Measurements from ENCODE around the gene OR2A12.

- no peak for TF ChIP-seq CTCF (IDR thresholded peaks at IDR 0.05)
- no peak for TF ChIP-seq POLR2A (IDR thresholded peaks at IDR 0.05)
Measured at GRCh38 chr7:144105211-144105610, 19.1 kb downstream of the OR2A12 start.
